HEK293 (cell line): Measurements from ENCODE around the gene TRAP1.

Source experiments
- CTCF ChIA-PET: fragments of 350-600 bp; formaldehyde crosslinking; extraction: SDS; loops from one replicate; lab custom pipeline; 2021; ENCODE audit warnings: antibody characterized with exemption; lab: Yijun Ruan, JAX
- POLR2A ChIA-PET: fragments of 300-600 bp; formaldehyde crosslinking; extraction: SDS; loops from one replicate; lab custom pipeline; 2020; ENCODE audit warnings: antibody characterized with exemption, inconsistent platforms; lab: Yijun Ruan, JAX
- H3K27ac ChIP-seq: fragments of 200-500 bp; sonication (Bioruptor generic); 2 replicates; pipeline ENCODE4 v1.5.1; 2014; ENCODE audit warnings: low read depth, low read length, control low read depth, inconsistent platforms; ENCODE audit errors: extremely low read depth
- H3K36me3 ChIP-seq, 2 experiments: fragments of 200-500 bp in 1 of 2; sonication (Bioruptor generic) in 1 of 2; 1 replicate in 1 of 2; 2 replicates in 1 of 2; pipeline ENCODE4 v1.5.1; 2014 to 2017; ENCODE audit warnings: inconsistent platforms in 2 of 2, low read length in 2 of 2; ENCODE audit not compliant: control insufficient read depth in 2 of 2, insufficient read depth in 1 of 2
- H3K4me1 ChIP-seq: fragments of 200-500 bp; sonication (Bioruptor generic); 2 replicates; pipeline ENCODE4 v1.5.1; 2014; ENCODE audit warnings: mild to moderate bottlenecking, low read length, inconsistent platforms; ENCODE audit not compliant: control insufficient read depth, insufficient read depth
- H3K4me3 ChIP-seq: 2 replicates; pipeline ENCODE4 v1.5.1; 2011; ENCODE audit warnings: low read depth, mild to moderate bottlenecking, control low read depth, low read length, moderate library complexity
- H3K9me3 ChIP-seq: fragments of 200-500 bp; sonication (Bioruptor generic); 2 replicates; pipeline ENCODE4 v1.5.1; 2014; ENCODE audit warnings: low read depth, low read length, inconsistent platforms; ENCODE audit not compliant: control insufficient read depth, insufficient read depth
- BCL11A ChIP-seq: fragments of 450-650 bp; formaldehyde crosslinking; IDR thresholded peaks from 2 replicates; pipeline ENCODE4 v1.5.1; 2016; ENCODE audit warnings: low read depth, missing biosample characterization, missing genetic modification characterization
- GFI1B ChIP-seq: fragments of 450-650 bp; formaldehyde crosslinking; IDR thresholded peaks from 2 replicates; pipeline ENCODE4 v1.5.1; 2016; ENCODE audit warnings: missing biosample characterization, missing genetic modification characterization
- OVOL3 ChIP-seq: fragments of 450-650 bp; formaldehyde crosslinking; IDR thresholded peaks from 2 replicates; pipeline ENCODE4 v1.5.1; 2016; ENCODE audit warnings: missing biosample characterization, missing genetic modification characterization
- PRDM6 ChIP-seq: fragments of 450-650 bp; formaldehyde crosslinking; IDR thresholded peaks from 2 replicates; pipeline ENCODE4 v1.5.1; 2017; ENCODE audit warnings: missing biosample characterization, missing genetic modification characterization
- SCRT1 ChIP-seq: fragments of 450-650 bp; formaldehyde crosslinking; IDR thresholded peaks from 2 replicates; pipeline ENCODE4 v1.5.1; 2016; ENCODE audit warnings: missing biosample characterization, missing genetic modification characterization, borderline replicate concordance
- SCRT2 ChIP-seq: fragments of 450-650 bp; formaldehyde crosslinking; IDR thresholded peaks from 2 replicates; pipeline ENCODE4 v1.5.1; 2016; ENCODE audit warnings: missing biosample characterization, missing genetic modification characterization
- SETDB1 ChIP-seq: IDR thresholded peaks from one replicate; pipeline ENCODE4 v1.6.1; 2017; ENCODE audit warnings: mild to moderate bottlenecking, low read length, moderate library complexity, mixed read lengths; ENCODE audit not compliant: insufficient read length
- SP2 ChIP-seq: fragments of 450-650 bp; formaldehyde crosslinking; IDR thresholded peaks from 2 replicates; pipeline ENCODE4 v1.5.1; 2016; ENCODE audit warnings: missing biosample characterization, missing genetic modification characterization
- SP7 ChIP-seq: fragments of 450-650 bp; formaldehyde crosslinking; IDR thresholded peaks from 2 replicates; pipeline ENCODE4 v1.5.1; 2016; ENCODE audit warnings: missing biosample characterization, missing genetic modification characterization
- ZBTB48 ChIP-seq: fragments of 450-650 bp; formaldehyde crosslinking; IDR thresholded peaks from 2 replicates; pipeline ENCODE4 v1.5.1; 2016; ENCODE audit warnings: missing biosample characterization, missing genetic modification characterization
- ZEB2 ChIP-seq: fragments of 450-650 bp; formaldehyde crosslinking; IDR thresholded peaks from 2 replicates; pipeline ENCODE4 v1.5.1; 2016; ENCODE audit warnings: missing biosample characterization, missing genetic modification characterization
- ZNF121 ChIP-seq: fragments of 450-650 bp; formaldehyde crosslinking; IDR thresholded peaks from 2 replicates; pipeline ENCODE4 v1.5.1; 2016; ENCODE audit warnings: missing biosample characterization, missing genetic modification characterization
- ZNF169 ChIP-seq: fragments of 450-650 bp; formaldehyde crosslinking; IDR thresholded peaks from 2 replicates; pipeline ENCODE4 v1.5.1; 2016; ENCODE audit warnings: missing biosample characterization, missing genetic modification characterization
- ZNF2 ChIP-seq: fragments of 450-650 bp; formaldehyde crosslinking; IDR thresholded peaks from 2 replicates; pipeline ENCODE4 v1.5.1; 2016; ENCODE audit warnings: missing biosample characterization, missing genetic modification characterization
- ZNF391 ChIP-seq: fragments of 450-650 bp; formaldehyde crosslinking; IDR thresholded peaks from 2 replicates; pipeline ENCODE4 v1.5.1; 2016; ENCODE audit warnings: low read depth, missing biosample characterization, missing genetic modification characterization, borderline replicate concordance
- ZNF398 ChIP-seq: fragments of 450-650 bp; formaldehyde crosslinking; IDR thresholded peaks from 2 replicates; pipeline ENCODE4 v1.5.1; 2017; ENCODE audit warnings: missing biosample characterization, missing genetic modification characterization
- ZNF404 ChIP-seq: fragments of 450-650 bp; formaldehyde crosslinking; IDR thresholded peaks from 2 replicates; pipeline ENCODE4 v1.5.1; 2017; ENCODE audit warnings: missing biosample characterization, missing genetic modification characterization
- ZNF529 ChIP-seq: fragments of 450-650 bp; formaldehyde crosslinking; IDR thresholded peaks from 2 replicates; pipeline ENCODE4 v1.5.1; 2017; ENCODE audit warnings: missing genetic modification characterization, missing biosample characterization; ENCODE audit not compliant: insufficient replicate concordance
- ZNF626 ChIP-seq: fragments of 450-650 bp; sonication (Bioruptor Pico); formaldehyde crosslinking; IDR thresholded peaks from 2 replicates; pipeline ENCODE4 v1.5.1; 2018; ENCODE audit warnings: missing biosample characterization, missing genetic modification characterization, inconsistent platforms
- ZNF664 ChIP-seq: fragments of 450-650 bp; formaldehyde crosslinking; IDR thresholded peaks from 2 replicates; pipeline ENCODE4 v1.5.1; 2016; ENCODE audit warnings: missing biosample characterization, missing genetic modification characterization
- ZNF830 ChIP-seq: fragments of 450-650 bp; IDR thresholded peaks from 2 replicates; pipeline ENCODE4 v1.5.0; 2018; ENCODE audit warnings: missing biosample characterization, missing genetic modification characterization, low read depth, mild to moderate bottlenecking, moderate library complexity
- ZNF843 ChIP-seq: fragments of 450-650 bp; formaldehyde crosslinking; IDR thresholded peaks from 2 replicates; pipeline ENCODE4 v1.5.1; 2016; ENCODE audit warnings: missing biosample characterization, missing genetic modification characterization
- TF ChIP-seq, protein P1 (sequence below): fragments of 450-650 bp; formaldehyde crosslinking; IDR thresholded peaks from 2 replicates; pipeline ENCODE4 v1.5.1; 2016; ENCODE audit warnings: missing biosample characterization, missing genetic modification characterization

The TRAP1 gene

DNA sequence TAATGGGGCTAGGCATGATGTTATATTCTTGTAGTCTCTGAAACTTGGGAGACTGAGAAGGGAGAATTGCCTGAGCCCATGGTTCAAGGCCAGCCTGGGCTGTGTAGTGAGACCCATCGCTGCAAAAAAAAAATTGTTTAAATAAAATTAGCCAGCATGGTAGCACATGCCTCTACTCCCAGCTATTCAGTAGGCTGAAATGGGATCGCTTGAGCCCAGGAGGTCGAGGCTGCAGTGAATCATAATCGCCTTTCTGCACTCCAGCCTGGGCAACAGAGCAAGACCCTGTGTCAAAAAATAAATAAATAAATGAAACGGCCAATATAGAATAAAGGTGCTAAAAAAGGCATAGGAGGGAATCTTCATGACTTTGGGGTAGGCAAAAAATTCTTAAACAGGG is 92.0 kb downstream of the TRAP1 start:
- H3K36me3 ChIP-seq: no peaks in the 10 kb centered on the region; a peak in 1 of 3 replicates
- TF ChIP-seq ZNF121 (tag by site-specific recombination): peak; percentile 44; the same call in 1 of the 2 replicates
- TF ChIP-seq ZNF830 (tag by site-specific recombination): no peak
- no peak for TF ChIP-seq OVOL3 (tag by site-specific recombination)
- ChIA-PET CTCF (interaction anchor here (1.2 kb wide), 1 partner anchor 24 kb away, joined by 4 read pairs; no protein-coding TSS in a partner anchor), POLR2A (no interaction called here)
- H3K4me3 ChIP-seq: no peak overlapping the region
- peaks cover 7% of the 10 kb centered on the region for H3K4me1 ChIP-seq
- no peak overlapping the region for H3K27ac ChIP-seq
- no peaks in the 10 kb centered on the region for H3K9me3 ChIP-seq

DNA sequence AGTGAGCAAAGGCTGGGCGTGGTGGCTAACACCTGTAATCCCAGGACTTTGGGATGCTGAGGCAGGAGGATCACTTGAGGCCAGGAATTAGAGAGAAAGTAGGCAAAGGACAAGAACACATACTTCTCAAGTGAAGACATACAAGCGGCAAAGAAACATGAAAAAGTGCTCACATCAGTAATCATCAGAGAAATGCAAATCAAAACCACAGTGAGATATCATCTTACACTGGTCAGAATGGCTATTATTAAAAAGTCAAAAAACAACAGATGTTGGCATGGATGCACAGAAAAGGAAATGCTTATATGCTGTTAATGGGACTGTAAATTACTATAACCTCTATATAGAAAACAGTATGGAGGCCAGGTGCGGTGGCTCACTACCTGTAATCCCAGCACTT is 93.7 kb downstream of the TRAP1 start:
- no peaks in the 10 kb centered on the region; a peak in 1 of 3 replicates for H3K36me3 ChIP-seq
- POLR2A ChIA-PET: no interaction called here
- TF ChIP-seq PRDM6 (tag by site-specific recombination) (peak; percentile 75), ZNF2 (no peak), ZNF398 (tag by site-specific recombination) (no peak), OVOL3 (tag by site-specific recombination) (no peak), GFI1B (tag by site-specific recombination) (no peak), ZNF626 (tag by site-specific recombination) (no peak), ZEB2 (tag by site-specific recombination) (peak; percentile 24; the same call in 1 of the 2 replicates), ZNF169 (tag by site-specific recombination) (no peak), SP7 (tag by site-specific recombination) (0 out of 2 replicates have a peak, but pooled peaks have one; percentile 23), ZNF404 (no peak), SP2 (tag by site-specific recombination) (no peak), ZNF843 (tag by site-specific recombination) (no peak), SETDB1 (no peak), BCL11A (tag by site-specific recombination) (no peak), ZNF391 (tag by site-specific recombination) (no peak), ZNF664 (no peak)
- TF ChIP-seq, protein P1, sequence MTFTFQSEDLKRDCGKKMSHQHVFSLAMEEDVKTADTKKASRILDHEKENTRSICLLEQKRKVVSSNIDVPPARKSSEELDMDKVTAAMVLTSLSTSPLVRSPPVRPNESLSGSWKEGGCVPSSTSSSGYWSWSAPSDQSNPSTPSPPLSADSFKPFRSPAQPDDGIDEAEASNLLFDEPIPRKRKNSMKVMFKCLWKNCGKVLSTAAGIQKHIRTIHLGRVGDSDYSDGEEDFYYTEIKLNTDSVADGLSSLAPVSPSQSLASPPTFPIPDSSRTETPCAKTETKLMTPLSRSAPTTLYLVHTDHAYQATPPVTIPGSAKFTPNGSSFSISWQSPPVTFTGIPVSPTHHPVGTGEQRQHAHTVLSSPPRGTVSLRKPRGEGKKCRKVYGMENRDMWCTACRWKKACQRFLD (tag by site-specific recombination): no peak
- TF ChIP-seq, all 188 proteins: peak for 3
- CTCF ChIA-PET: no interaction called here
- Histone ChIP-seq H3K4me1 (peaks cover 10% of the 10 kb centered on the region), H3K4me3 (no peak overlapping the region), H3K27ac (no peak overlapping the region), H3K9me3 (no peaks in the 10 kb centered on the region)

GRCh38 chr16:3618769-3619141 is 98.6 kb downstream of the TRAP1 start:
- Histone ChIP-seq H3K36me3 (peaks cover 0 to 8% of the 10 kb centered on the region in 2 experiments; a peak in 2 of 3 replicates), H3K9me3 (no peaks in the 10 kb centered on the region), H3K27ac (no peak overlapping the region)
- CTCF ChIA-PET: no interaction called here
- TF ChIP-seq SCRT2 (tag by site-specific recombination) (peak; percentile 86), ZBTB48 (tag by site-specific recombination) (no peak), ZNF529 (no peak), SCRT1 (tag by site-specific recombination) (0 out of 2 replicates have a peak, but pooled peaks have one; percentile 43)
- TF ChIP-seq, all 188 proteins: peak for 2
- POLR2A ChIA-PET: interaction anchor here (1.0 kb wide), 1 partner anchor 45 kb away, joined by 3 read pairs; no protein-coding TSS in a partner anchor
- Histone ChIP-seq H3K4me1 (peaks cover 10% of the 10 kb centered on the region), H3K4me3 (no peak overlapping the region)
